GM12872 (cell line): ENCODE measurements around the gene CCDC191.

Experiments
- TF ChIP-seq, protein P1 (sequence below): IDR thresholded peaks from 3 replicates; pipeline ENCODE4 v1.5.1; 2011; ENCODE audit warnings: low read depth, mild to moderate bottlenecking, low read length, moderate library complexity; ENCODE audit not compliant: insufficient read depth

CCDC191 gene

DNA sequence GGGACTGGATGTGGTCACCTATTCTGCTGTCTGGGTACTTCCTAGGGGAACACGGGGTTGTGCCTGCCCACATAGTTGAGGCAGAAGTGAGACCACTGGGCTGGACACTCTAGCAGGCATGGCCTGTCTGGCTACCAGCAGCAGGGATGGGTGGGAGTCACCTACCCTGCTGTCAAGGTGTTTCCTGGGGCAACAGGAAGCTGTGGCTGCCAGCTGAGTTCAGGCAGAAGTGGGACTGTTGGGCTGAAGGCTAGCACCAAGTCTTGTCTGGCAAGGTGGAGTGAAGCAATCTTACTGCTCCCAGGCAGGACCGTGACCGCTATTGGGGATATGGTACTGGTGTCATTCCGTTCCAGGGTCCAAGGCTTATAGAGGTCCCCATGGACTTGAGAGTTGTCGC lies 128.8 kb downstream of the CCDC191 start:
- TF ChIP-seq, protein P1, sequence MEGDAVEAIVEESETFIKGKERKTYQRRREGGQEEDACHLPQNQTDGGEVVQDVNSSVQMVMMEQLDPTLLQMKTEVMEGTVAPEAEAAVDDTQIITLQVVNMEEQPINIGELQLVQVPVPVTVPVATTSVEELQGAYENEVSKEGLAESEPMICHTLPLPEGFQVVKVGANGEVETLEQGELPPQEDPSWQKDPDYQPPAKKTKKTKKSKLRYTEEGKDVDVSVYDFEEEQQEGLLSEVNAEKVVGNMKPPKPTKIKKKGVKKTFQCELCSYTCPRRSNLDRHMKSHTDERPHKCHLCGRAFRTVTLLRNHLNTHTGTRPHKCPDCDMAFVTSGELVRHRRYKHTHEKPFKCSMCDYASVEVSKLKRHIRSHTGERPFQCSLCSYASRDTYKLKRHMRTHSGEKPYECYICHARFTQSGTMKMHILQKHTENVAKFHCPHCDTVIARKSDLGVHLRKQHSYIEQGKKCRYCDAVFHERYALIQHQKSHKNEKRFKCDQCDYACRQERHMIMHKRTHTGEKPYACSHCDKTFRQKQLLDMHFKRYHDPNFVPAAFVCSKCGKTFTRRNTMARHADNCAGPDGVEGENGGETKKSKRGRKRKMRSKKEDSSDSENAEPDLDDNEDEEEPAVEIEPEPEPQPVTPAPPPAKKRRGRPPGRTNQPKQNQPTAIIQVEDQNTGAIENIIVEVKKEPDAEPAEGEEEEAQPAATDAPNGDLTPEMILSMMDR: no peak

DNA sequence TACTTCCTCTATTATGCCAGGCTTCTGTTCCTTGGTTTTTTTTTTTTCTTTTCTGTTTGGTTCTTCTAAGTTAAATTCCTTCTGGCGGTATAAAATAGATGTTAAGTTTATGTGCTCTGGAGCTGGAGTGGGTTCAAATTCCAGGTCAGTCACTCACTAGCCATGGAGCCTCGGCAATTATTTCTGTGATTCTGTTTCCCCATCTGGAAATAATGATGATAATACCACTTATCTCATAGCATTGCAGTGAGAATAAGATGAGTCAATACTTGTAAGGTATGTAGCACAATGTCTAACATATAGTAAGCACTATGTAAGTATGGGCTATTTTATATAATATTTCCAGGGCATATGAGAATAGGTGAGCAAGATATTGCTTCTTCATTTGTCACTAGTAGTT lies 141.7 kb downstream of the CCDC191 start:
- TF ChIP-seq, protein P1: no peak
